Urothelium cell line (cell line): ENCODE data around the gene KANSL2.

Source experiments
- DNase-seq: peaks from one replicate; pipeline ENCODE4 v3.0.0; 2011; ENCODE audit warnings: low spot score, mixed read lengths
- FAIRE-seq: peaks from 2 replicates; lab custom pipeline; 2011; peaks lifted over from hg19 to GRCh38; lab: Jason Lieb, UNC

KANSL2 gene

GRCh38 chr12:48615681-48616080 is 66.4 kb downstream of the KANSL2 start:
- FAIRE-seq (no peak), DNase-seq (peak; percentile 51)

- no peak for FAIRE-seq
Observed at GRCh38 chr12:48613321-48613720, 68.7 kb downstream of the KANSL2 start.

More at GRCh38 chr12:48613321-48613720, 68.7 kb downstream of the KANSL2 start:
- no peak for DNase-seq
